Upper lobe of left lung (tissue), 4 donors: ENCODE data around the gene IL1RAPL2.

Source experiments
- CTCF ChIP-seq, 6 experiments: fragments of 450-650 bp in 4 of 6; fragments of 200-600 bp in 2 of 6; sonication (generic) in 2 of 6; IDR thresholded peaks; one replicate each; pipeline ENCODE4 v1.5.1; 2016 to 2019; ENCODE audit warnings: antibody characterized with exemption in 6 of 6
- EP300 ChIP-seq, 4 donors: sonication (generic); formaldehyde crosslinking; IDR thresholded peaks; one replicate each; pipeline ENCODE4 v1.5.1; 2017; ENCODE audit warnings: antibody characterized with exemption in 4 of 4, control low read depth in 2 of 4
- POLR2A ChIP-seq, 4 donors: fragments of 450-650 bp; IDR thresholded peaks; one replicate each; pipeline ENCODE4 v1.5.1; 2016 to 2017; ENCODE audit warnings: antibody characterized with exemption in 4 of 4, mild to moderate bottlenecking in 2 of 4

- no peak for TF ChIP-seq CTCF (IDR thresholded peaks at IDR 0.05)
- TF ChIP-seq POLR2A (IDR thresholded peaks at IDR 0.05) = no peak
- TF ChIP-seq EP300 (IDR thresholded peaks at IDR 0.05) = no peak
Observed at GRCh38 chrX:105313596-105313995, 747.6 kb downstream of the IL1RAPL2 start.
